Dedifferentiated amniotic fluid mesenchymal stem cell (primary cell): Measurements from ENCODE around the gene PGAP6.

ENCODE experiments used
- DNase-seq: peaks from one replicate; pipeline ENCODE4 v3.0.0-alpha.2; 2016; ENCODE audit errors: extremely low spot score

PGAP6 gene

DNA sequence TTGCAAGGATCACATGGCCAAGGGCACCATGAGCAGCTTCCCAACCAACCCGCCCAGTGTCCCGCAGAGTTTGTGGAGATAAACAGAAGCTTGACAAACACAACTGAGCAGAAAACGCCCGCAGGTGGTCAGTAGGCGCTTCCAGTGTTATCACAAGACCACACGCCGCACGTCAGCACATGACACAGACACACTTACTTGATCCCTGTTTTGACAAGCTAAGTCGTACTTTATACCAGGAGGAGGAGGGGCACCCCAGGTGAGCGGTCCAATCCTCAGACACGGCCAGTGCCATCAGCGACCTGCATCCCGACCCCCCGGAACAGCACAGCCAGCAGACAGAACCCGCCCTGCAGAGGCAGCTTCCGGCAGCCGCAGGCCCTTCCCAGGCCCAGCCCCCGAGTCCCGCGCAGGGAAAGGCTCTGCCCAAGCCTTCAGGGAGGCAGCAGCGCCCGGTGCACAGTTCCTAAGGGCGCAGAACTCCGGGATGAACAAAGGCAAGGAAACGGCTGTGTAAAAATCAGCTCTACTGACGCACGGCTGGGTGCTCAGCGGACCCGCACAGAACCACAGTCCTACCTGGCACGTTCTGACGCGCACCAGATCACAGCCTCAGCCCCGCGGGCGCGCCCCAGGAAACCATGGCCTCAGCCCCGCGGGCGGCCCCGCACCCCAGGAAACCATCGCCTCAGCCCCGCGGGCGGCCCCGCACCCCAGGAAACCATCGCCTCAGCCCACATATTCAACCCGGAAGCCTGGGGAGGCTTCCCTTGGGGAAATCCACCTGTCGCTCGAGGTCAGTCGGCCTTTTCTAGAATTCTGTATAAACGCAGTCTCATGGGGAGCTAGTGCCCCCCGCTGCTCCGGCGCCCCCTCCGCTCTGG lies 57.1 kb downstream of the PGAP6 start:
- DNase-seq, result no peak

DNA sequence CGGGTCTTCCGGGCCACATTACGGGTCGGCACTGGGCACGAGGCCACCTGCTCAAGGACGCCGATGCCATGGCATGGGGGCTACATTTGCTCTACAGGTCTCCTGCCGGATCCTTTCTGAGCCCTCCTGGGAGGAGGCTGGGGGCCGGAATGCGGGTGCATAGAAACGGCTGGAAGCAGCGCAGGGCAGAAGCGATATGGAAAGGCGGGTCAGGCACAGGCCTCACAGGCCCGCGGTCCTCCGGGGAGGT lies 57.7 kb downstream of the PGAP6 start:
- no peak for DNase-seq

DNA sequence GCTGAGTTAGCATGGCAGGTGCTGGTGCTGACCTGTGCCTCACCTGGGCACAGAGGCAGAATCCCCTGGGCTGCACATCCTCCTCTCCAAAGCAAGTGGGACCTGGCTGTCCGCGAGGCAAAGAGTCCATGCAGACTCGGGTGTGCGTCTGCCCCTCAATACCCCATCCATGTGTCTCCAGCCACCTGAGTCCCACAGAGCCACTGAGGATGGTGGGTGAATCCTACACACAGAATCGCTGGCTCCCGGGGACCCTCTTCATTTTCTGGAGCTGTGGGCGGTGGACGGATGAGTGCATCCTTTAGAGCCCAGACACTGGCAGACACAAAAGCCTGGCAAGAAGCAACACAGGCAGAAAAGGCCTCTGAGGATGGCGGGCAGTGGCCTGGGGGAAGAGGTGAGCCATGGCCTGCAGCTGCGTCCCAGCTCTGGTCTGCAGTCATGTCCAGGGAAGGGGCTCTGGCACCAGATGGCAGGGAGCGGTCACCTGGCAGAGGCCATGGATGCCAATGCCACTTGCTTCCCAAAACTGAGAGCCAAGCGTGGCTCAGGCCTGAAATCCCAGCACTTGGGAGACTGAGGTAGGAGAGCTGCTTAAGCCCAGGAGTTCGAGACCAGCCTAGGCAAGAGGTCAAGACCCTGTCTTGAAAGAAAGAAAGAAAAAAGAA lies 59.2 kb downstream of the PGAP6 start:
- no peak for DNase-seq

DNA sequence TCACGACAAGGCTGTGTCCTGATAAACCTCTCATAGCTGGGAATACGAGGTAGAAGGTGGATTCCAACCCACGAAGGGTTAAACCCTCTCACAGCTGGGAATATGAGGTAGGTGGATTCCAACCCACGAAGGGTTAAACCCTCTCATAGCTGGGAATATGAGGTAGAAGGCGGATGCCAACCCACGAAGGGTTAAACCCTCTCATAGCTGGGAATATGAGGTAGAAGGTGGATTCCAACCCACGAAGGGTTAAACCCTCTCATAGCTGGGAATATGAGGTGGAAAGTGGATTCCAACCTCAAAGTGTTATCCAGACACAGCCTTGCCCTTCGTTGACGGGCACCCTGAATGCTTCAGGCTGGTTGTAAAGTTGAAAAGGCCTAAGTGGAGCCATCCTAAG lies 60.2 kb downstream of the PGAP6 start:
- DNase-seq, result no peak
